ENCODE results near the gene HSD3B1.

Gene HSD3B1

GRCh38 chr1:119482517-119483425 lies 24.2 kb upstream of the HSD3B1 start:
- H3K36me3 ChIP-seq: no peaks in the 10 kb centered on the region
- TF ChIP-seq CTCF (IDR thresholded peaks at IDR 0.05; ENCODE audit: low read depth, low read length): no peak
- no peak overlapping the region for H3K4me3 ChIP-seq (ENCODE audit: low read depth, low read length)
- H3K27ac ChIP-seq: no peak overlapping the region
- H3K27me3 ChIP-seq (ENCODE audit: insufficient read depth, low read depth, severe bottlenecking): peaks cover 8% of the 10 kb centered on the region
- H3K9me3 ChIP-seq (ENCODE audit: severe bottlenecking): no peaks in the 10 kb centered on the region
- no peak for DNase-seq

- H3K27me3 ChIP-seq (ENCODE audit: insufficient read depth, low read depth, severe bottlenecking): peaks cover 8% of the 10 kb centered on the region
- DNase-seq: no peak
- H3K36me3 ChIP-seq: no peaks in the 10 kb centered on the region
- H3K9me3 ChIP-seq (ENCODE audit: severe bottlenecking): no peaks in the 10 kb centered on the region
- no peak for TF ChIP-seq CTCF (IDR thresholded peaks at IDR 0.05; ENCODE audit: low read depth, low read length)
- no peak overlapping the region for H3K27ac ChIP-seq
- no peak overlapping the region for H3K4me3 ChIP-seq (ENCODE audit: low read depth, low read length)
Observed at GRCh38 chr1:119483441-119484200, 23.4 kb upstream of the HSD3B1 start.

GRCh38 chr1:119485201-119485600 lies 21.8 kb upstream of the HSD3B1 start:
- no peak for TF ChIP-seq CTCF (IDR thresholded peaks at IDR 0.05; ENCODE audit: low read depth, low read length)
- DNase-seq: no peak
- no peak overlapping the region for H3K27ac ChIP-seq

GRCh38 chr1:119488216-119488615 lies 18.8 kb upstream of the HSD3B1 start:
- Histone ChIP-seq H3K27me3 (ENCODE audit: insufficient read depth, low read depth, severe bottlenecking) (peaks cover 16% of the 10 kb centered on the region), H3K36me3 (no peaks in the 10 kb centered on the region), H3K9me3 (ENCODE audit: severe bottlenecking) (no peaks in the 10 kb centered on the region), H3K27ac (no peak overlapping the region), H3K4me3 (ENCODE audit: low read depth, low read length) (no peak overlapping the region)
- TF ChIP-seq CTCF (IDR thresholded peaks at IDR 0.05; ENCODE audit: low read depth, low read length): no peak
- no peak for DNase-seq

More at GRCh38 chr1:119485201-119485600, 21.8 kb upstream of the HSD3B1 start:
- Histone ChIP-seq H3K36me3 (no peaks in the 10 kb centered on the region), H3K27me3 (ENCODE audit: insufficient read depth, low read depth, severe bottlenecking) (peaks cover 16% of the 10 kb centered on the region), H3K9me3 (ENCODE audit: severe bottlenecking) (no peaks in the 10 kb centered on the region), H3K4me3 (ENCODE audit: low read depth, low read length) (no peak overlapping the region)

GRCh38 chr1:119489201-119489600 lies 17.8 kb upstream of the HSD3B1 start:
- no peaks in the 10 kb centered on the region for H3K9me3 ChIP-seq (ENCODE audit: severe bottlenecking)
- TF ChIP-seq CTCF (IDR thresholded peaks at IDR 0.05; ENCODE audit: low read depth, low read length): no peak
- no peak overlapping the region for H3K27ac ChIP-seq
- no peaks in the 10 kb centered on the region for H3K36me3 ChIP-seq
- peaks cover 15% of the 10 kb centered on the region for H3K27me3 ChIP-seq (ENCODE audit: insufficient read depth, low read depth, severe bottlenecking)
- H3K4me3 ChIP-seq (ENCODE audit: low read depth, low read length): no peak overlapping the region
- no peak for DNase-seq

All from WERI-Rb-1 (cell line).